Neural progenitor cell (in vitro differentiated cells): ENCODE results near the gene ZNF148.

Source experiments
- CTCF ChIP-seq: fragments of 200-600 bp; sonication (generic); IDR thresholded peaks from 2 replicates; pipeline ENCODE4 v1.5.1; 2017; ENCODE audit warnings: antibody characterized with exemption, mild to moderate bottlenecking
- EZH2 ChIP-seq: fragments of 200-600 bp; sonication (generic); IDR thresholded peaks from 2 replicates; pipeline ENCODE4 v1.6.1; 2017; ENCODE audit warnings: antibody characterized with exemption, mild to moderate bottlenecking, moderate library complexity
- EZH2phosphoT487 ChIP-seq: fragments of 200-600 bp; sonication (generic); IDR thresholded peaks from 2 replicates; pipeline ENCODE4 v1.6.1; 2017; ENCODE audit warnings: antibody characterized with exemption

- TF ChIP-seq EZH2 (no peak), CTCF (no peak), EZH2phosphoT487 (no peak)
Observed at GRCh38 chr3:125416235-125416634, 41.1 kb upstream of the ZNF148 start.
